GM18867 (cell line): ENCODE results near the gene LRRC27.

Experiments used
- ATAC-seq: cut with Tn5 transposase; IDR thresholded peaks from one replicate; pipeline ENCODE4 v1.9.1; 2021; ENCODE audit warnings: mild to moderate bottlenecking, moderate library complexity; ENCODE audit not compliant: unreplicated experiment

Gene LRRC27

DNA sequence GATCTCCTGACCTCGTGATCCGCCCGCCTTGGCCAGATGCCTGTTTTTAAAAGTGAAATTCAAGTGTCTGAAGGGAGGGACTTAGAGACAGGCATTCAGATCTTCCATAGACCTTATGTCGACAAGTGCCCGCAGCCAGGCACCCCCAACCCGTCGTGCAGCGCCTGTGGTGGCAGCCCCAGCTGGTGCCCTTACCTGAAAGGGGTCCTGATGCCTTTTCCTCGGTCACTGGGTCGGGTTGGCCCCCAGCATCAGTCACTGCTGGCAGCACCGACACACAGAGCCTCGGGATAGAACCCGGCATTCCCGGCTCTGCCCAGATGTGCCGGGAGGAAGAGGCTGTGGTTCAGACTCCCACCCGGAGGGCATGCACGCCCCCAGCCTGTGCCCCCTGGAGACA lies 23.3 kb downstream of the LRRC27 start:
- ATAC-seq, result no peak

DNA sequence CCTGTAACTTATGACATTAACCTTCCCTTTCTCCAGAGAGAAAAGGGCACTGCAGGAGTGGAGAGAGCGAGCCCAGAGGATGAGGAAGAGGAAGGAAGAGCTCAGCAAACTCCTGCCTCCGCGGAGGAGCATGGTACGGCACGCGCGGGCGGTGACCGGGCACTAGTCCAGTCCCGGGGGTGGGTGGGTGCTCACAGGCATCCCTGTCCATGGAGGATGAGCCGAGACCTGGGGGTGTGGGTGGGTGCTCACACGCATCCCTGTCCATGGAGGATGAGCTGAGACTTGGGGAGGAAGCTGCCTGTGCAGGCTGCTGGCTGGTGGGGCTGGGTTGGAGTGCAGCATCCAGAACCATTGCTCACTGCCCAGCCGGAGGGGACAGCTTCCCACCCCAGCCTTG lies 23.8 kb downstream of the LRRC27 start:
- no peak for ATAC-seq

DNA sequence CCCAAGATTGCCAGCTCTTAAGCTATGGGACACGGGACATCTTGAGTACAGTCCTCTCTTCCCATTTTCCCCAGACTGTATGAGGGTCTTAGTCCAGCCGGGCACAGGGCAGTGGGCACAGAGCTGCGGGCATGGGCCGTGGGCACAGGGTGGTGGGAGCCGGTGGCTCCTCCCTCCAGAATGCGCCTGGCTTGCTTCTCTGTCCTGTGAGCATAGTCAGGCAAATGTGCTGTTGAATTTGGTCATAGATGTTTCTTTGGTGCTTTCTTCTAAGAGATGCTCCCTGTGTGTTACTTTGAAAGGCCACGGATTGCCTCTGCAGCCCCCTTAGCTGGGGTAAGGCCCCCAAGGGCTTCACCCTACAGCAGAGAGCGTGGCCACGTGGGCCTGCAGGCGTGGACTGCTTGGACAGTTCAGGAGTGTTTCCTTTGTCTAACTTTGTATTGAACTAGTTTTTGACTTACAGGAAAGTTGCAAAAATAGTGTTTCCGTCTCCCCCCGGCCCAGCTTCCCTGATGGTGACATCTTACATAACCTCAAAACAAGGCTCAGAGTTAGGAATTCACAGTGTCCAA lies 24.7 kb downstream of the LRRC27 start:
- no peak for ATAC-seq

- no peak for ATAC-seq
Observed at GRCh38 chr10:132357286-132358058, 25.5 kb downstream of the LRRC27 start.

- ATAC-seq, result no peak
Observed at GRCh38 chr10:132359305-132360040, 27.5 kb downstream of the LRRC27 start.

- ATAC-seq, result no peak
Observed at GRCh38 chr10:132360766-132361447, 28.9 kb downstream of the LRRC27 start.

DNA sequence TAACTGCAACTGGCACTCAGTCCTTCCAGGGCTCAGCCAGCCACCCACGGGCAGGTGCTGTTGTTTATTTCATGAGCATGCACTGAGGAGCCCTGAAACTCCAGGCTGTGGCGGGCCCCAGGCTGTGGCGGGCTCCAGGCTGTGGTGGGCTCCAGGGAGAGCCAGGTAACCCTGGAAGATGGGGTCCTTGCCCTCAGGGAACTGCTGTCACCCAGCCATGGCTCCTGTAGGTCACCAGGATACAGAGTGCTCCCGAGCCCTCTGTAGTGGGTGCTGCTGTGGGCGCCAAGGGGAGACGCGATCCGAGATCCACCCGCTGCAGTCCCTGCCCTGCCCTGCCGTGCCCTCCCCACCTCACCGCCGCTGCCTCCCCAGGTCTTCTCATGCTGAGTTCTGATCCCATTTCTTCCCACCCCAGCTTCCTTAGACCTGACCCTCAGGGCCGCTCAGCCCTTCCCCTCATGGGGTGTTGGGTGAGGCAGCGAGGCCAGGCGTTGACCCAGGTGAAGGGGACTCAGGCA lies 29.6 kb downstream of the LRRC27 start:
- no peak for ATAC-seq

GRCh38 chr10:132362151-132362611 lies 30.2 kb downstream of the LRRC27 start:
- no peak for ATAC-seq

GRCh38 chr10:132363376-132363775 lies 31.4 kb downstream of the LRRC27 start:
- no peak for ATAC-seq

DNA sequence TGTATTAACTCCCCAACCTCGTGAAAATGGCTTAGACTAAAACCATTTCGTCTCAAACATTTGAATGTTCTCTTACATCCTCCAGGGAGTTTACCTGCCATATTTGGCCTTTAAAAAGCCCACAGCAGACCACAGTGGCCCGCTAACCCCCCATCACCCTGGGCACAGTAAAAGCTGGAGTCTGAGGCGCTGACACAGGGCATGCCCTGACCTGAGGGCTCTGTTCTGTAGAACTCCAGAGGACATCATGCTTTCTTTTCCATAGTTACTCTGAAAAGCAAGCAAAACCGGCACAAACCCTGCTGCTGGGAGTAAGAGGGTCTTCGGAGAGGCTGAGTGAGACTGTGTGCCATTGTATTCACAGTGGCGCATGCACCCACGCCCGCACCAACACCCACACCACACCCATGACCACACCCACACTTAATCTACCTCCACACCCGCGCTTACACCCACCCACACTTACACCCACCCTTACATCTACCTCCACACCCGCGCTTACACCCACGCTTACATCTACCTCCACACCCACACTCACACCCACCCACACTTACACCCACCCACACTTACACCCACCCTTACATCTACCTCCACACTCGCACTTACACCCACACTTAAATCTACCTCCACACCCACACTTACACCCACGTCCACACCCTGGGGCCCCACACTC lies 32.1 kb downstream of the LRRC27 start:
- no peak for ATAC-seq

DNA sequence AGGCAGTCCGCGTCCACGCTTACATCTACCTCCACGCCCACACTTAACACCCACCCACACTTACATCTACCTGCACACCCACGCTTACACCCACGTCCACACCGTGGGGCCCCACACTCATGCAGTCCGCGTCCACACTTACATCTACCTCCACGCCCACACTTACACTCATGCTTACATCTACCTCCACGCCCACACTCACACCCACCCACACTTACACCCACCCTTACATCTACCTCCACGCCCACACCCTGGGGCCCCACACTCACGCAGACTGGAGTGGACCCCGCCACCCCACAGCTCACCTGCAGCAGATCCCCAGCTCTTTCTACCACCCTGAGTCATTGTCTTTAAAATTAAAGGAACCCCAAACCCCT lies 32.6 kb downstream of the LRRC27 start:
- no peak for ATAC-seq

GRCh38 chr10:132365102-132365501 lies 33.1 kb downstream of the LRRC27 start:
- no peak for ATAC-seq

DNA sequence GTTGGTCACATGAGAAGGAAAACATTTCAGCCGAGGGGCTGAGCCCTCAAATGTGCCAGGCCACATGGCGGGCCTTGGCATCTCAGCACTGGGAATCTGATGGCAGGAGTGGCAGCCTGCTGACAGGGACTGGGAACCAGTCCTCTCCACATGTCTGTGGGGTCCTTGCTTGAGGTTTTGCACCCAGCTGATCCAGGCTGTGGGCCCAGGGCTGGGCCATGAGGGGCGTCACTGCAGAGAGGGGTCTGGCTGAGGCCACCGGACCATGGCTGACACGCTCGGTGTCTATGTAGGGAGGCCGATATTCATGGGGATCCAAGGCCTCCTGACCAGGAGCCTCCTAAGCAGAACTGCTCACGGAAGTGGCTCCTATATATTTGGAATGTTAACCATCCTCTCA lies 34.0 kb downstream of the LRRC27 start:
- no peak for ATAC-seq

DNA sequence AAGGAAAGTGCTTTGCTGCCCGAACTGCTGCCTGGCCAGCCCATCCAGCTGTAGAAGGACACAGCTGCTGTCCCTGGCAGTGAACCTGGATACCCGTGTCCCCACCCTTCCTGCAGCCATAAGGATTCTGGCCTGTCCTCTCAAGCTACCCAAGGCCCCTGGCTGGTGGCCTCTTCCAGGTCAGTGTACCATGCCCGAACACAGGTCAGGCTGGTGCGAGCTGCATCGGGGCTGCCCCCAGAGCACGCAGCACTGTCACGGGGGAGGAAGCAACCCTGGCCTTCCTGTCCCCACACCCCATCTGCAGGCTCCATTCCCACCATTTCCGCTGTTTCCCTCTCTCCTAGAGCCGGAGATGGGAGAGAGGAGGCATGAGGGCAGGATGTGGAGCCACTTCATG lies 34.5 kb downstream of the LRRC27 start:
- no peak for ATAC-seq

- no peak for ATAC-seq
Observed at GRCh38 chr10:132368391-132368790, 36.4 kb downstream of the LRRC27 start.

- no peak for ATAC-seq
Observed at GRCh38 chr10:132368881-132369635, 37.1 kb downstream of the LRRC27 start.

DNA sequence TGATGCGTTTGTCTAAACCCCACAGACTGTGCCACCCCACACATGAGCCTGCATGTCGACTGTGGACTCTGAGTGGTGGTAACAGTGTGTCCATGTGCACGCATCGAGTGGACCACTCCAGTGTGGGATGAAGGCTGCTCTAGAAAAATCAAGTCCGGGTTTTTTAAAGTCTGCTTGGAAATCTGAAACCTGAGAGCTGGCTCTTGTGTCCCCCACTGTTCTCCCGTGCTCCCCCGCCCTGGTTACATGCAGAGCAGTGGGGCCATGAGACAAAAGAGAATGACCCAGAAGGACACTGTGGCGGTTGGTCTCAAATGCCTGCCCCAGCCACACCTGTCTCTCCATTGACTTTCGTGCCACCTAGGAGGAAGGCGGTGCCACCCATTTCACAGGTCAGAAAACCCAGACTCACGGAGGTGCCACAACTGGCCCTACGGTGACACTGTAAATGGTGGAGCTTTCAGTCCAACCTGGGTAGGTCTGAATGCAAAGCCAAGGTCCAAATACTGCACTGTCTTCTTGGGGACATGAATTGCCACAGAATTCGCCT lies 37.7 kb downstream of the LRRC27 start:
- no peak for ATAC-seq

- no peak for ATAC-seq
Observed at GRCh38 chr10:132370426-132371340, 38.7 kb downstream of the LRRC27 start.
